Measurements from ENCODE around the gene KIF26A.
A peak's percentile ranks its signal among the peaks of the same experiment; 100 is the strongest.

KIF26A gene

DNA sequence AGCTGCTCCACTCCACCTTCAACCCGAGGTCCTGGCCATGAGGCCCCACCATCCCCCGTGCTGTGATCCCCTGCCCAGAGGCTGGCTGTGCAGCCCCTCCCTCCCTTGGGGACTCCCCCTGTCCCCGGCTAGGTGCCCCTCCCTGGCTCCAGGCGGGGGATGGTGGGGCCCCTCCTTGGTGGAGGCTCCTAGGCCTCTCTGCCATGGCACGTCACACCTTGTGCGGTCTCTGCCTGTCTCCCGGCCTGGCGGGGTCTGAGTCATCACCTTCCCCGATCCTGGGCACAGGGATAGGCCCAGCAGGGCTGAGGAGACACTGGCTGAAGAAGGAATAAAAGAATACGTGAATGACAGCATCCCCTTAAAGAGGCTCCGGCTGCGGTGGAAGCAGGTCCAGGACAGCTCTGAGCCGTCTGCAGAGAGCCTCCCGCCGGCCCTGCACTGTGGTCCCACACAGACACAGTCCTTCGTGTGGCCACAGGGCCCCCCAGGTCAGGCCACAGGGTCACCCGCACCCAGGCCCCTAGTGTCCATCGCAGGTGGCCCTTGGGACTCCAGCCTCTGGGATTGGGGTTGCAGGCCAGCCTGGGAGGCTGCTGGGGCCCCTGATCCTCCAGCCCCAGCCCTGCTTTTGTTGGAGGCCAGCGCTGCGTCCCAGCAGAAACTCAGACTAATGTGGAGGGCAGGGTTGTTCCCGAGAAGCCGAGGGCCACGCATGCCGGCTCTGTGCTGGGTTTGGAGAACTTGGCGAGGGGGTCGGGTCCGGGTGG lies 43.6 kb downstream of the KIF26A start:
- DNase-seq, result no peak

DNA sequence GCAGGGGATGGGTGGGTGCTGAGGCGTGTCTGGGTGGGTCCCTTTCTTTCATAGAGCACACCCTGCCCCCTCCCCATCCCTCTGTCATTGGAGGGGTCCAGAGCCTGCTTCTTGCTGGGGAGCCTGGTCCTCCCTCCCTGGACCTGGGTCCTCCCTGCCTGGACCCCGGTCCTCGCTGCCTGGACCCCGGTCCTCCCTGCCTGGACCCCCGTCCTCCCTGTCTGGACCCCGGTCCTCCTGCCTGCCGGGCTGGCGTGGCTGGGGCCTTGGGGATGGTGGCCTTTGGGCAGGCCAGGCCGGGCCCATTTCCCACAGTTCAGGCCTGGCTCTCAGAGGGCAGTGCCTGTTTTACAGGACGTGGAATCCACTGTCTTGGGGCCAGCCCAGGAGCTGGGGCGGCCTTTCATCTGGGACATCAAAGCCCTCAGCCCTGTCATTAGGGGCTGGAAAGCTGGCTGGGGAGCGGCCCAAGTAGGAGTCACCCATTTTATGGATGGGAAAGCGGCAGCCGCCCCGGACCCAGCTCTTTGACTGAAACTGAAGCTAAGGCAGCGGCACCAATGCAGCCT lies 44.6 kb downstream of the KIF26A start:
- DNase-seq, result no peak

DNA sequence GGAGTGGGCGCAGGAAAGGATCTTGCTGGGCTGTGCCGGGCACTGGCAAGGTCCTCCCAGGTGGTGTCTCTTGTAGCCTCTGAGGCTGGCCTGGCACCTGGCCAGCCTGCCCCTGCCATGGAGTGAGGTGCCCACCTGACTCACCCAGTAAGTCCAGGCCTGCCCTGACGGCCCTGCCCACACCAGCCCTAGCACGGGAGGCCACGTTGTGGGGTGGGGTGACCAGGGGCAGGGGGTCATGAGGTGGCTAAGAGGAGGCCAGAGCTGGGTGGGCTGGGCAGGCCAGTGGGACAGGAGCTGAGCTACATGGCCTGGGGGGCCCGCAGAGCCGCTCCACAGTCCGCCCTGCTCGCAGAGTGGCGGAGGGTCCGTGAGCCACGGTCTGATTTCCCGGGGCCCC lies 45.4 kb downstream of the KIF26A start:
- no peak for DNase-seq

DNA sequence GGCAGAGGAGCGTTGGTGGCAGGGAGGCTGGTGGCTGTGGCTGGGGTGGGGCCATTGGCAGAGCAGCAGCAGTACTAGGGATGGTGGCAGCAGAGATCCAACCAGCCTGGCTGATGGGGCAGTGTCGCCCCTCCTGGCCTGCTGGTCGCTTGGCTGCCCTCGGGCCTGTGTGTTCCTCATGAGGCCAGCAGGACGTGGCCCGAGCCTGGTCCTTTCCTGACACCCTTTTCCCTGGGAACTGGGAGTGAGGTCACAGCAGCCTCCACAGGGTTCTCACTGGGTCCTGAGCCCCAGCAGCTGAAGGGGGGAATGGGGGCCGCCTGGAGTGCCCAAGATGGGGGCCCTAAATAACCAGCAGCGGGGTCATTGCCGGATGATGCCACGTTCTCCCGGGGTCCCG lies 46.1 kb downstream of the KIF26A start:
- DNase-seq, result no peak

DNA sequence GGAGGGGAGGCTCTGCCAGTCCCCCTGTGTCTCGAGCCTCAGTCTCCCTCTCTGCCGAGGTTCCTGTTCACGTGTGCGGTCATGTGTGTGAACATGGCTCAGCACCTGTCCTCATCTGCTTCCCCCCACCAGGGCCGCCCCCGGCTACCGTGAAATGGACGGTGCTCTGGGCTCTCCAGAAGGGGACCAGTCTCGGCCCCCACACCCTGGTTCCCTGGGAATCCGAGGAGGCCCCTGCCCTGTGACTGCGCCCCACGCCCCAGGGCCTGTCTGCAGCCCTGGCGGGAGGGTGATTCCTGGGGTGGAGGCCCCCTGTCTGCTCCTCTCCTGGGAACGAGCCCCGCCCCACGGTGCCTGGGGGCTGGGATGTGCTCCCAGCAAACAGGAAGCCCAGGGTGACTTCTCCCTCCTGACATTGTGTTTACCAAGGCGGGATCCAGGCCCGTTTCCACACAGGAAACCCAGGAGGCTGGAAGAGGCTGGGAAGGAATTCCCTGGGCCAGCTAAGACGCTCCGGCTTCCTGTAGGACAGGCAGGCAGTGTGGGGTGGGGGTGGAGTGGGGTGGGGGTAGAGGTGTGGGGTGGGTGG lies 46.6 kb downstream of the KIF26A start:
- DNase-seq, result peak; percentile 79

DNA sequence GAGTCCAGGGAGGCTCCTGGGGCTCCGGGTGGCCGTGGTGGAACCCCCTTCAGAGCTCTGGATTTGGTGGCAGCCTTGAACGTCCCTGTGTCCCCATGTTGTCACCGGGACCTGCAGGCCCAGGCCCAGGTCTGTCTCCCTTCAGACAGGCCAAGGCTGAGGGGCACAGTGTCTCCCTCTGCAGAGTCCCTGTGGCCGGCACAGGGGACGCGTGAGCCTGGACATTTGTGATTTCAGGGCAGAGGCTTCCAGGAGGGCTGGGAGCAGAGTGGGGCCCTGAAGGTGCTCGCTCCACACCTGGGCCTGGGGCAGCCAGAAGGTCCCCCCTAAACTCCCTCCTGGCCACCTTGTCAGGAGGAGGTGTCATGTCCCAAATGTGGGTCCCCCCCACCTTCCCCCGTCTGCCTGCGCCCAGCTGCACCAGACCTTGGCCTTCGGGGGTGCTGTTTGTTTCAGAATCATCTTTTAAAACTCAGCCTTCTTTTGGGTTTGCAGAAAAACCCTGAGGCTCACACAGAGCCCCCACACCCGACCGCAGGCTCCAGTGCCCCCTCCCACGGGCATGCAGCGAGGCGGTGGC lies 47.6 kb downstream of the KIF26A start:
- peak; percentile 26 for DNase-seq

DNA sequence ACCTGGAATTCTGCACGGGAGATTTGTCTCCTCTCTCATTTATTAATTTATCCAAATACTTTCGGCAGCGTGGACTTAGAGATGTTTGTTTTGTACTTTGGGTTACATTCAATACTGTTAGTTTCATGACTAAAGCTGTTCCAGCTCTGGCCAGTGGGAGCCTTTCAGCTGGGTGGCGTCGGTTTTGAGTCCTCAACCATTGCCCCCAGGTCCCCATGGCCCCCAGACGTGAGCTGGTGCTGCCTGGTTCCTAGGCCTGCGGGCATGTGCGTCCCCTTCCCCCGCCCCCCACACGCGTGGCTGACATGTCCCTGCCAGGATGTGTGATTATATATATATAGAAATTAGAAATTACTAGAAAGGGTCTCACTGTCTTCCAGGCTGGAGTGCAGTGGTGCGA lies 48.2 kb downstream of the KIF26A start:
- peak; percentile 38 for DNase-seq

DNA sequence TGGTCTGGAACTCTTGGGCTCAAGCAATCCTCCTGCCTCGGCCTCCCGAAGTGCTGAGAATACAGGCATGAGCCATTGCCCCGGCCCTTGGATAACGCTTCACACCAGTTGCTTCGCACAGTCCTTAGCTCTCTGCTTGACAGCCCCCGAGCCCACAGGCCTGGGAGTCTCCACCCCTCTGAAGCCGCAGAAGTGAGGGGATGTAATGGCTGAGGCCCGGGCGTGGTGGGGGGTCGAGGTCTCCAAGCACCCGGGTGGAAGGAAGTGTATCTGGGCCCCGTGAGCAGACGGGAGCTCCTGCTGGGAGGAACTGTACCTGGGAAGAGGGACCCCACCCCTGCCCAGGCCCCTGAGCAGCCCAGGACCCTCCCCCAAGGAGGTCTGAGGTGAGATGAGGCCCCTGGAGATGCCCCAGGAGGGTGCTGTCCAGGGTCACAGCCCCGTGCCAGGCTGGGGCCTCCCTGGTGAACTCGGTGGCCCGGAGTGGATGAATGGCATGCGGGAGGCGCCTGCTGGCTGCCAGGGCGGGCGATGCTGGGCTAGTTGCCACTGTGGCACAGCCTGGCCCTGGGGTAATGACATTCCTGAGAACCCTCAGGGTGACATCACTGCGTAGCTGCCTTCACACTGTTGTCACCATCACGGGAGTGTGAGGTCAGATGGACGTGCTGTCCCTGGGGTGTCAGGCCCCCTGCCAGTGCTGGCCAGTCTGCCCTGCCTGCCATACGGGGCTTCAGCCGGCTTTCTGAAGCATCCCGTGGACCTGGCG lies 48.9 kb downstream of the KIF26A start:
- DNase-seq, result peak; percentile 40

DNA sequence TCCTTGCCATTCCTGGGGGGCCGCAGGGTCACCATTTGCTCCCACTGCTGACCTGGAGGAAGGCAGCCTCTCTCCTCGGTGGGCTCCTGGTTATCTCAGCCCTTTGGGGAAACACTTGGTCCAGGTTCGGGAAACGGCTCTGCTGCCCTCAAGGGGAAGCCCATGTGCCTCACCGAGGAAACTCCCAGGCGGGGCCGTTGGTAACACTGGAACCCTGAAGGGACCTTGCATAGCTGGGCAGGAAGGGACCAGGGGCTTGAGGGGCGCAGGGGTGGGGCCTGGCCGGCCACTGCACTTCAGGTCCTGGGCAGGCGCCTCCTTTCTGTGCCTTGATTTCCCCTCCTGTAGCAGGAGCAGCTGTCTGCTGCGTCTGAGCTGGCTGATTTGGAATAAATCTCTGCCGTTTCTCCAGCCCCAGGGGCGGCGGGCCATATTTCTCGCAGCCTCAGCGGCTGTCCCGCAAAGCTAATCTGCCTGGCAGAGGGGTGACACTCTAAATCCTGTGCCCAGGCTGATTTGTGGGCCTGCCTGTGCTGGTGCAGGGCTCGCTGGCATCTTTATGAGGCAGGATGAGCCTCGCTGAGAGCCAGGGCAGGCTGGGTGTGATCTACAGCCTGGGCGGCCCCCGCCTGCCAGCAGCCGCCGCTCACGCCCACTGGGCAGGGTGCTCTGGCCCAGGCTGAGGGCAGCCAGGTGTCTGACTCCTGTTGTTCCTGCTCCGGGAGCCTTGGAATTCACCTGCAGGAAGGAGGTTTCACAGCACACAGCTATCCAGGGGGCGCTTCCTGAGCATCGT lies 49.7 kb downstream of the KIF26A start:
- DNase-seq, result peak; percentile 33

DNA sequence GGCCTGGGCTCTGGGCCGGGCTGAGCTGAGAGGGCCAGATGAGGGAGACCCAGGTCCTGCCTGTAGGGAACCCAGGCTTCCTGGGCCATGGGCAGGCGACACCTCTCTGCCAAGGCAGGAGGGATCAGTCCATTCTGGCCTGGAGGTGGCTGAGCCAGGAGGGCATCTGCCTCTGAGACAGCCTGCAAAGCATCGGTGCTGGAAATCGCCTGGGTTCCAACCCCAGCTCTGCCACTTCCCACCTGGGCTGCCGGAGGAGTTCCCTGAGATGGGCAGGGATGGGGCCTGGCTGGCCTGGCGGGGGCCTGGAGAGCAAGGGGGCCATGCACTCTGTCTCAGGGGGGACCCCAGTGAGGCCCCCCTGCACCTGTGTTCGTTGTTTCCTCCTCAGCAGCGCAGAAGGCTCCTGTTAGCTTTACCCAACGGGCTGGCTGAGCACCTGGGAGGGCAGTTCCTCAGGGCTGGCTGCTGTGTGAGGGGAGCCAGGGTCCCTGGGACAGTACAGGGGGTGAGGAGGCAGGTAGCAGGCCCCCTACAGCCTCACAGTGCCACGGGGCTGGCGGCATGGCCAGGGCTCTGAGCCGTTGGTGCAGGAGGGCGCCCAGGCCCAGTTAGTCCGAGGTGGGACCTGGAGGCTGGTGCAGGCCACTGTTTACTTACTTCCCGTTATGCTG lies 50.5 kb downstream of the KIF26A start:
- DNase-seq, result peak; percentile 29

DNA sequence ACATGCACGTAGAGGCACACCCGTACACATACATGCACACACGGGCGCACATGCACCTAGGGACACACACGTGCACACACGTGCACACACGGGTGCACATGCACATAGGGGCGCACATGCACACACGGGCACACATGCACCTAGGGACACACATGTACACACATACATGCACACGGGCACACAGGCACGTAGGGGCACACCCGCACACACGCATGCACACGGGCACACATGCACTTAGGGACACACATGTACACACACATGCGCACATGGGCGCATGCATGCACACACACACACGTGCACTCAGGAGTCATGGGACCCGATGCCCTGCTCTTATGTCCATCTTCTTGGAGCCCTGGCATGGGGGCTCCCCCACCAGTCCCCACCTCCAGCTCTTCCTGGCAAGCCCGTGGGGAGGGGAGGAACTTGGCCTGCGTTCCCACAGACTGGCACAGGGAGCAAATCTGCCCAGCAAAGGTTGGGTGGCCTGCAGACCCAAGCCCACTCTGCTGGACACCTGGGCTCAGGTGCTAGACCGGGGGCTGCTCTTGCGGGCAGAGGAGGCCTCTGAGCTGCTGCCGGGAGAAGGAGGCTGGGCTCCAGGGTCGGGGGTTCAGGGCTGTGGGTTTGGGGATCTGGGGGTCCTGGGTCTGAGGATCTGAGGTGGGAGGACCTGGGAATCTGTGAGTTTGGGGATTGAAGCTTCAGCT lies 51.4 kb downstream of the KIF26A start:
- no peak for DNase-seq

DNA sequence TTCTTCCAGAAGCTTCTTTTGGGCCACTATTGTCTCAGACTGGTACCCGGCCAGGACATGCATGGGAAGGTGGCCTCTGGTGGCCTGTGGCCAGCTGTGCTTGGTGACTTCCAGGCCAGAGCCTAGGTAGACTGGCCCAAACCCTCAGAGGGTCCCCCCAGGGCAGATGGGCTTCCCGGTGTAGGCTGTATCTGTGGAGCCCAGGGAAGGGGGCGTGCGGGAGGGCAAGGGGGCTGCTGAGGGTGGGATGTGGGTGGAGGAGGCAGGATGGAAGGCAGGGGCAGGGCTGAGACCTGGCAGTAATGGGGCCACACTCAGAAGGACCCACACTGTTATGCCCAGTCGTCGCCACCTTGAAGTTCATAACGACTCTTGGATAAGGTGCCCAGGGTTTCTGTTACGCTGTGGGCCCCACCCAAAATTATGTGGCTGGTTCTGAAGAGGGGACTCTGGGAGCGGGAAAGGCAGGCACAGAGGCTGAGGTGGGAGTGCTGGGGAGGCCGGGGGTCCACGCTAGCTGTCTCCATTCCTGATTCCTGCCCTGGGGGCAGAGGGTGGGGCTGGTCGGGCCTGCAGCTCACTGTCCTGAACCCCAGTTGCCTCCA lies 52.1 kb downstream of the KIF26A start:
- peak; percentile 25 for DNase-seq

DNA sequence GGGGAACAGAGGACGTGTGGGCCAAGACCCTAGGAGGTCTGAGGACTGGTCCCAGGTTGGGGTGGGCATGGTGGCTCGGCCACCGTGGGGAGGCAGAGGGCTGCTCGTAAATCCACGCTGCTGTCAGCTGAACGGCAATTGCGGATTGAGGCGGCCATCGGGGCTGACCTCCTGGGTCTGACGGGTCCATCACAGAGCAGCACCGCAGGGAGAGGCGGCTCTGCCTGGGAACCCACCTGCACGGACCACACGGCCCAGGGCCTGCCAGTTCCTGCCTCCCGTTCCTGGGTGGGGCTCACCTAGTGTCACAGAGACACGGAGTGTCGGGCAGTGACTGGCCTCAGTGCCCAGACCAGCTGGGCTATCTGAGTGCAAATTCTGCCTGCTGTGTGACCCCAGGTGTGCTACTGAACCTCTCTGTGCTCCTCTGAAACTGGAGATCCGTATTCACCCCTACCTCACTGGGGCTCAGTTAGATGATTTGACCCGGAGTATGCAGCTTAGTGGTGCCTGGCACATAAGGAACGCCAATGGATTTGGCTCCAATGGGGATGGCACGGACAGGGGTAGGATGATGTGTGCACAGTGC lies 53.1 kb downstream of the KIF26A start:
- peak; percentile 26 for DNase-seq

DNA sequence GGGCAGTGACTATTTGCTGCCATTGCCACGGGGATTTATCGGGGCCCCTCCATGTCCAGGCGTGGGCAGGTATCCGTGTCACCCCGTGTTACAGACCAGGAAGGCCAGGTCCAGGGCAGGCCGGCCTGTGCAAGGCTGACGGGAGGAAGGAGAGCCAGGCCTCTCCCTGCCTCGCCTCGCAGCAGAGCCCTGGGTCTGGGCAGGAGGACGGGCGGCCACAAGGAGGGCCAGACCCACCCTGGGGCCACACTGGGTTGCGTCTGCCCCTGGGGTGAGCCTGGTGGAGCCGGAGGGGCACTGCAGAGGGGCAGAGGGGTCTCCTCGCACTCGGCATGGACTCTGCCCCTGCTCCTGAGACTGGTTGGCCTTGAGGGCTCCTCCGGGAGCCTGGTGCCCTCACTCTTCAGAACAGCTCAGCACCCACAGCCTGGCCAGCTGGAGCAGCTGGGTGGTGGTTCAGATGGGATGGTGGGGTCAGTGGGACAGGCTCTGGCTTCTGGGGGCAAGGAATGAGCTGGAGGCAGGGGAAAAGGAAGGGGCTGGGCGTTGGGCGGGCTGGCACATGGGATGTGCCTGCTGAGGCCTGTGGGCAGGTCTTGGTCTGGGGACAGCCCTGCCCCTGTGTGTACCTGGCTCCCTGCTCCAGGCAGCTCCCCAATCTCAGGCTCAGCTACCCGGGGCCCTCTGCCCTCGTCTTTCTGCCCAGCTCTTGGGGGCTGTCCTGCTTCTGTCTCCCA lies 53.9 kb downstream of the KIF26A start:
- peak; percentile 23 for DNase-seq

DNA sequence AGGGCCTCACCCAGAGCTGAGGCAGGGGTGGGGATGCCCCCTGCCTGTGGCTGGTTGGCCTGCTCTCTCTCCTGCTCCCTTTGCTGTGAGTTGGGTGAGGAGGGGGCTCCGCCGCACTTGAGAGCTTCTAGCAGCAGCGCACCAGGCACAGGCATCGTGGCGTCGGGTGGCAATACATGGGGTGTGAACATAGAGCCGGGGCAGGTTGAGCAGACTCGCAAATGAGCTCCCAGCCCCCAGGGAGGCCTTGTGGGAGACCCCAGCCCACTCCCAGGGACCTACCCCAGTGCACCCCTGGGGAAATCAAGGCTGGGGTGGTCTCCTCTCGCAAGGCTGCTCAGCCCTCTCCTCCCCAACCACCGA lies 54.5 kb downstream of the KIF26A start:
- no peak for DNase-seq

DNA sequence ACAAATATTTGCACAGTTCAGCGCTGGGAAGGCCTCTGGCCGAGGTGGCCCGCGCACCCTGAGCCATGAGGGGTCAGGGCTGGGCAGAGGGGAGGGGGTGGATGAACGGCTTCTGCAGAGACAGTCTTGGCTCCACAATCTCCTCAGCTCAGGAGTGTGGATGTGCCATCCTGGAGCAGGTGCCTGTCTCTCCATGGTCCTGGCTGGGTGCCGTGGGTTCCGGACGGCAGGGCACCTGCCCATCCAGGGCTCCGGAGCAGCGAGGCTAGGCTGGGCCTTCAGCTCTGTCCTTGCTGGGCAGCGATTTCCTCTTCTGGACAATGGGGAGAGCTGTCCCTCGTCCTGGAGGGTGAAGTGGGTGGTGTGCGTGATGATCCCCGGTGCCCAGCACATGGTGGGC lies 55.6 kb downstream of the KIF26A start:
- no peak for DNase-seq

DNA sequence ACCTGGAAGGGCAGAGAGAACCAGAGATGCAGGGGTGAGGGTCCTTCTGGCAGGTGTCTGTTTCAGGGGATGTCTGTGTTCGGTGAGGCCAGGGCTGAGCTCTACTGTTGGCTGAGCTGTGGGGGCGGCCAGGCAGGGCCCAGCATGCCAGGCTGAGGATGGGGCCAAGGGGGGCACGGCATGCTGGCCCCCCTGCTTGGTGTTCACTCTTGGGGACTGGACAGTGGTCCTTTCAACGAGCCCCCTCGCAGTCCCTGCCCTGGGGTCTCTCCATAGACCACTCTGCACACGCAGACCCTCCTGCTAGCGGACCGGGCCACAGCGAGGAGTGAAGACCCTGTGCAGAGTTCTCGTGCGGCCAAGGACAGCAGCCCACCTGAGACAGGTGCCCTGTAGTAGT lies 56.3 kb downstream of the KIF26A start:
- no peak for DNase-seq

DNA sequence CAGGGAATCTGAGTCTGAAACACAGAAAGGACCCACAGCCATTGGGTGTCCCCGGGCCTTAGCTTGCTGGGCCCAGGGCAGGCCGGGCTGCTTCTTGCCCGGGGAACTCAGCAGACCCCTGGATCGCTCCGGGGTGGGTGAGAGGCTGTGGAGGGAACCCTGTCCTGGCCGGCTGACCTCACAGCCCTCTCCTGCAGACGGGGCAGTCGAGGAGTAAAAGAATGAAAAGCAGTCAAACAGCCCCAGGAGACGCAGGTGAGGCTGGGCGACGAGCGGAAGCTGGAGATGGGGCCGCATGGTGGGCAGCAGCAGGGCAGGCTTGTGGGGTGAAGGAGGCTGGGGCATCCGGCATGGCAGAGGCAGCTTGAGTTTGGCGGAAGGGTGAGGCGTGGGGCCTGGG lies 57.0 kb downstream of the KIF26A start:
- DNase-seq, result no peak

DNA sequence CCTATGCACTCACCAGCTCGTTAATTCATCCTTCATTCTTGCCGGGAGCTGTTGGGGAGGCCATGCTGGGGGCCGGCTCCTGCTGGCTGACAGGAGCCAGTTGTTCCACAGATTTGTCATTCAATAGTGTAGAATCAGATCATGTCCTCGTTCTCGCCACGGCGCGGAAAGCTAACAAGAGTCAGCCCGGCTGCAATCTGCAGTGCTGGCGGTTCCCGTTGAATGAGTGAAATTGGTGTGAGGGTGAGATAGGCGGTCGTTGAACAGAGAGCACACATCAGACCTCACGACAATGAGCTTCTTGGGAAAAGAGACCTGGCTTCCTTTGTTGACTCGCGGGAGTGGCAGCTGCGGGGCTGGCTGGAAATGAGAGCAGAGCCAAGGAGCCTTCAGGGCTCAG lies 57.5 kb downstream of the KIF26A start:
- DNase-seq, result no peak

Measured in 8988T (cell line).